Endothelial cell of umbilical vein (primary cell): Measurements from ENCODE around the gene LDLRAD4.

Experiments used
- EZH2 ChIP-seq: IDR thresholded peaks from 2 replicates; pipeline ENCODE4 v1.6.1; 2012; ENCODE audit warnings: borderline replicate concordance, low read depth, mild to moderate bottlenecking, moderate library complexity, low read length, inconsistent platforms; ENCODE audit not compliant: severe bottlenecking
- POLR2AphosphoS5 ChIP-seq: IDR thresholded peaks from 2 replicates; pipeline ENCODE4 v1.6.1; 2012; ENCODE audit warnings: low read depth, mild to moderate bottlenecking, control low read depth, low read length, moderate library complexity; ENCODE audit not compliant: insufficient read depth
- TF ChIP-seq, protein P1 (sequence below), 2 donors: IDR thresholded peaks; 1 replicate in 1 of 2; 2 replicates in 1 of 2; pipeline ENCODE4 v1.5.1; 2011; ENCODE audit warnings: low read length in 2 of 2, mild to moderate bottlenecking in 2 of 2, moderate library complexity in 2 of 2, control low read depth in 1 of 2, inconsistent platforms in 1 of 2, low read depth in 1 of 2; ENCODE audit not compliant: insufficient read depth in 1 of 2; ENCODE audit errors: extremely low read depth in 1 of 2
- TF ChIP-seq, protein P2 (sequence below): IDR thresholded peaks from 2 replicates; pipeline ENCODE4 v1.6.1; 2011; ENCODE audit not compliant: insufficient read depth, insufficient read length

DNA sequence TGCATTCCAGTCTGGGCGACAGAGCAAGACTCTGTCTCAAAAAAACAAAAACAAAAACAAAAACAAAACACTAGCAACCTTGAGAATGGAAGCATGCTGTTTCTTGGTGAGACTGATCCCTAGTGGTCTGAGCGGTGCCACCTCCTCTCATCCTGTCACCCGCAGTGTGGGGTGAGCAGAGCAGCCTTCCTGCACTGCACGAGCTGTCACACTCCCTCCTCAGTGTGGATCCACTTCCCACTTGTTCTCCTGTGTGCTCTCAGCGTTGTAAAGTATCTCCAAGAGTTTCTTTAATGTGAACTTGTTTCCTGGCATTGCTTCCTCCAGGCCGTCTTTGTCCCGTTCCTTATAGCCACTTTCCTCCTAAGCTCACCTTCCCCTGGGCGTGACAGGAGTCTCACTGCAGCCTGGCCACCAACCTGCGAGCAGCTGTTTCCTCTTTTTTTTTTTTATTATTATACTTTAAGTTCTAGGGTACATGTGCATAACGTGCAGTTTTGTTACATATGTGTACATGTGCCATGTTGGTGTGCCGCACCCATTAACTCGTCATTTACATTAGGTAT is 287.3 kb downstream of the LDLRAD4 start:
- no peak for TF ChIP-seq POLR2AphosphoS5
- TF ChIP-seq, protein P1, sequence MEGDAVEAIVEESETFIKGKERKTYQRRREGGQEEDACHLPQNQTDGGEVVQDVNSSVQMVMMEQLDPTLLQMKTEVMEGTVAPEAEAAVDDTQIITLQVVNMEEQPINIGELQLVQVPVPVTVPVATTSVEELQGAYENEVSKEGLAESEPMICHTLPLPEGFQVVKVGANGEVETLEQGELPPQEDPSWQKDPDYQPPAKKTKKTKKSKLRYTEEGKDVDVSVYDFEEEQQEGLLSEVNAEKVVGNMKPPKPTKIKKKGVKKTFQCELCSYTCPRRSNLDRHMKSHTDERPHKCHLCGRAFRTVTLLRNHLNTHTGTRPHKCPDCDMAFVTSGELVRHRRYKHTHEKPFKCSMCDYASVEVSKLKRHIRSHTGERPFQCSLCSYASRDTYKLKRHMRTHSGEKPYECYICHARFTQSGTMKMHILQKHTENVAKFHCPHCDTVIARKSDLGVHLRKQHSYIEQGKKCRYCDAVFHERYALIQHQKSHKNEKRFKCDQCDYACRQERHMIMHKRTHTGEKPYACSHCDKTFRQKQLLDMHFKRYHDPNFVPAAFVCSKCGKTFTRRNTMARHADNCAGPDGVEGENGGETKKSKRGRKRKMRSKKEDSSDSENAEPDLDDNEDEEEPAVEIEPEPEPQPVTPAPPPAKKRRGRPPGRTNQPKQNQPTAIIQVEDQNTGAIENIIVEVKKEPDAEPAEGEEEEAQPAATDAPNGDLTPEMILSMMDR (IDR thresholded peaks at IDR 0.05; ENCODE audit: extremely low read depth in 1 of 2, insufficient read depth in 1 of 2, low read depth in 1 of 2, low read length in 2 of 2), result no peak
- no peak for TF ChIP-seq EZH2
- TF ChIP-seq, protein P2, sequence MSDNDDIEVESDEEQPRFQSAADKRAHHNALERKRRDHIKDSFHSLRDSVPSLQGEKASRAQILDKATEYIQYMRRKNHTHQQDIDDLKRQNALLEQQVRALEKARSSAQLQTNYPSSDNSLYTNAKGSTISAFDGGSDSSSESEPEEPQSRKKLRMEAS, result no peak
